GM04503 (cell line): Measurements from ENCODE around the gene TAF10.

Experiments
- DNase-seq: peaks from one replicate; pipeline ENCODE4 v3.0.0-alpha.2; 2012; ENCODE audit warnings: low read depth

The TAF10 gene

DNA sequence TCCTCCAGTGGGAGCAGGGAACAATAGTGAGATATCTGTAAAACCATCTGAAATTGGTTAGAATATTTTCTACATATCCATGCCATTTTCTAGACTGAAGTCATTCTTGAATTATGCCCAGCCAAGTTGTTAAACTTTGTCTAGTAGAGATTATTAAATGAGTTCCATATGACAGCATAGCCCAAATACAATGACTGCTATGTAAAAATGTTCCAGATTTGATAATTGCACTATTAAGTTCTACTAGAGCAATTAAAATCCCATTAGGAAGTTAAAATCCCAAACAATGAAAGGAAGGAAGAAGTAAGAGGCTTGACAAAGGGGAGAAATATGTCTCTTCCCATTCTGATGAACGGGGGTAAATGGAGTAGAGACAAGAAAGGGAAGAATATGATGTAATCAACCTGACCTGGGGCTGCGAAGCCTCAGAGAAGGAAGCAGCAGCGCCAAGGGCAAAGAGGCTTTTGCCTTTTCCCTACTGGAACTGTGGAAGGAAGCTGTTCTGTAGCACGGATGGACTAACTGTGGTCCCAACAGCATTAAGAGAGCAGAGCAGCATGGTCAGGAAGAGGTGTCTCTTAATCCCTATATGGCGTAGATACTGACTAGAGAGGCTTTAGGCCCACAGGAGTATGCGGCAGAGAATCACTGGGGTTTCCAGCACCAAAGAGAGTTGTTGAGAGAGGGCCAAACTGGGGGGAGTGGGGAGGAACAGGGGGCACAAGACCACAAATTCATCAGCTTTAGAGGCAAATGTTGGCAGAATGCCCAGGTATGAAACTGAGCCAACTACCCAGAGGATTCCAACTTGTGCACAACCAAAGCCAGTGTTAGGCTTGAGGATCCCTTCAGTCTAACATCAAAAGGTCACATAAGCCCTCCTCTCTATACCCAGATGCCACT, 35.3 kb downstream of the TAF10 start:
- DNase-seq, result peak; percentile 89

DNA sequence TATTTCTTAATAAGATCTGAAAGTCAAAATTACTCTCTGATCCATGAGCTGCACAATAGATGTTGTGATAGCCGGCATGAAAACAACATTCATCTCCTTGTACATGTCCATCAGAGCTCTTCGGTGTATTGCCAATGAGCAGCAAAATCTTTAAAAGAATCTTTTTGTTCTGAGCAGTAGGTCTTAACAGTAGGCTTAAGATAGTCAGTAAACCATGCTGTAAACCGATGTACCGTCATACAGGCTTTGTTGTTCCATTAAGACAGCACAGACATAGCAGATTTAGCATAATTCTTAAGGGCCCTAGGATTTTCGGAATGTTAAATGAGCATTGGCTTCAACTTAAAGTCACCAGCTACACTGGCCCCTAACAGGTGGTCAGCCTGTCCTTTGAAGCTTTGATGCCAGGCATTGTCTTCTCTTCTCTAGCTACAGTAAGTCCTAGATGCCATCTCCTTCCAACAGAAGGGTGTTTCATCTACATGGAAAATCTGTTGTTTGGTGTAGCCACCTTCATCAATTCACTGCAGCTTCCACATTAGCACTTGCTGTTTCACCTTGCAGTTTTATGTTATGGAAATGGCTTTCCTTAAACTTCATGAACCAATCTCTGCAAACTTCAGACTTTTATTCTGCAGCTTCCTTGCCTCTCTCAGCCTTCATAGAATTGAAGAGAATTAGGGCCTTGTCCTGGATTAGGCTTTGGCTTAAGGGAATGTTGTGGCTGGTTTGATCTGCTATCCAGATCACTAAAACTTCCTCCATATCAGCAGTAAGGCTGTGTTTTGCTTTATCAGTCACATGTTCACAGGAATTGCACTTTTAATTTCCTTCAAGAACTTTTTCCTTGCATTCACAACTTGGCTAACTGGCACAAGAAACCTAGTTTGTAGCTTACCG, 37.0 kb downstream of the TAF10 start:
- DNase-seq, result no peak

DNA sequence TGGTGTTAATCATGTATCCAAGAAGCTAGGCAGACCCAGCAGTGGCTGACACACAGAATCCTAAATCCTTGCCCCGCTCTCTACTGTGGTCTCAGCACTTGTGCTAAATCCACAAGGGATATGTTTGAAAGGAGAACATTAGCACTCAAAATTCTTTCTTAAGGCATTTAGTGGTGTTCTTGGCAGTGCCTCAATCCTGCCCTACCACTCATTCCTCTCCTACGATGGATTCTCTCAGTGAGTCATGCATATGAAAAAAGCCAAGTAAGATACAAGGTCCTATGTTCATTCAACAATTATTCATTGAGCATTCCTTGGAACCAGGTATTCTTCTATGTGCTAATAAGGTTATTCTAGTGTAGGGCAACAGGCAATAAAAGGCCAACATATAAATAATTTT, 39.8 kb downstream of the TAF10 start:
- DNase-seq, result peak; percentile 61

DNA sequence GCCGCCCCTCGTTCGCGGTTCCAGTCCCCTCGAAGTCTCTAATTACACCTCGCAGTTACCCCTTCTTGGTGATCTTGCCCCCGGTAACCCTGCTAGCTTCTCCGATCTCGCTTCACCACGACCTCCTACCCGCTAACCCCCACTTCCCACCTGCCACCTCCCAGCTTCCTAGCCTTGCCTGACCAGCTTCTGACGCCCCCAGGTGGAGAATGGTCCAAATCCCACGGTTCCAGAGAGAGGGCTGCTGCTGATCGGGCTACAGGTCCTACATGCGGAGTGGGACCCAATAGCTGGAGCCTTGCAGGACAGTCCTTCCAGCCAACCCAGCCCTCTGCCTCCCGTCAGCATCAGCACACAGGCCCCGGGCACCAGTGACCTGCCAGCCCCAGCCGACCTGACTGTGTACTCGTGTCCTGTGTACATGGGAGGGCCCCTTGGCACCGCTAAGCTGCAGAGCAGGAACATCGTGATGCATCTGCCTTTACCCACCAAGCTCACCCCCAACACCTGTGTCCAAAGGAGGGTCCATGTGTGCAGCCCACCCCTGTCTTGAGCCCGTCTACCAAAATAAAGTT, 40.5 kb downstream of the TAF10 start:
- DNase-seq, result no peak

DNA sequence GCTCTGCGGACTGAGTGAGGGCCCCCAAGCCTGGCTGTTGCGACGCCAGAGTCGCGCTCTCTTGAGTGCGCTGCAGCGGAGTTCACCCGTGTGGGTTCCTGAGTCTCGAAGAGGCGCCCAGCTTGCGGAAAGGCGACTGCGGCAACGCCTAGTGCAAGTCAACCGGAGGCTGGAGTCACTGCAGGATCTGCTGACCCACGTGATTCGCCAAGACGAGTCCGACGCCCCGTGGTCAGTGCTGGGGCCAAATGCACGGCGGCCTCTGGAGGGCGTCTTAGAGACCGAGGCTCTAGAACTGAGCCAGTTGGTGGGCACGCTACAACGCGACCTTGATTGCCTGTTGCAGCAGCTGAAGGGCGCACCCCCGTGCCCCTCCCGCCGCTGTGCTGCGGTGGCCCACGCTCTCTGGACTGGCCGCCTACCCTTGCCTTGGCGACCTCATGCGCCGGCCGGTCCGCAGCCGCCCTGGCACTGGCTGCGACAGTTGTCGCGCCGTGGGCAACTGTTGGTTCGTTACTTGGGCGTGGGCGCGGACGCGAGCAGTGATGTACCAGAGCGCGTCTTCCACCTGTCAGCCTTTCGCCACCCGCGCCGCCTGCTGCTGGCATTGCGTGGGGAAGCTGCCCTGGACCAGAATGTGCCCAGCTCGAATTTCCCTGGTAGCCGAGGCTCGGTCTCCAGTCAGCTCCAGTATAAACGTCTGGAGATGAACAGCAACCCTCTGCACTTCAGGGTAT, 41.2 kb downstream of the TAF10 start:
- no peak for DNase-seq

DNA sequence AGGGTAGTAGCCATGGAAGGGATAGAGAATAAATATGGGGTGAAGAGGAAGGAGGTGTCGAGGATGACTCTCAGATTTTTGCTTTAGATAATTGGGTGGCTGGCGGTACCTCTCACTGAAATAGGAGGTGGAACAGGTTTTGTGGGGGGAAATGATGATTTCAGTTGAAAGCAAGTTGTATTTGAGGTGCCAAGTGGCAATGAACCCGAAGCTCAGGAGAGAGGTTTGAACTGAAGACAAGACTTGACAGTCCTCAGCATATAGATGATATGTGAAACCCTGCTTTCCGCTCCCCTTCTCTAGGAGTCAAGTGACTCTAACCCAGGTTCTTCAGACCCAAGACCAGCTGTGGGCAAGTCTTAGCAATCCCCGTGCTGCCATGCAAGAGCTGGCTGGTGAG, 42.3 kb downstream of the TAF10 start:
- no peak for DNase-seq

DNA sequence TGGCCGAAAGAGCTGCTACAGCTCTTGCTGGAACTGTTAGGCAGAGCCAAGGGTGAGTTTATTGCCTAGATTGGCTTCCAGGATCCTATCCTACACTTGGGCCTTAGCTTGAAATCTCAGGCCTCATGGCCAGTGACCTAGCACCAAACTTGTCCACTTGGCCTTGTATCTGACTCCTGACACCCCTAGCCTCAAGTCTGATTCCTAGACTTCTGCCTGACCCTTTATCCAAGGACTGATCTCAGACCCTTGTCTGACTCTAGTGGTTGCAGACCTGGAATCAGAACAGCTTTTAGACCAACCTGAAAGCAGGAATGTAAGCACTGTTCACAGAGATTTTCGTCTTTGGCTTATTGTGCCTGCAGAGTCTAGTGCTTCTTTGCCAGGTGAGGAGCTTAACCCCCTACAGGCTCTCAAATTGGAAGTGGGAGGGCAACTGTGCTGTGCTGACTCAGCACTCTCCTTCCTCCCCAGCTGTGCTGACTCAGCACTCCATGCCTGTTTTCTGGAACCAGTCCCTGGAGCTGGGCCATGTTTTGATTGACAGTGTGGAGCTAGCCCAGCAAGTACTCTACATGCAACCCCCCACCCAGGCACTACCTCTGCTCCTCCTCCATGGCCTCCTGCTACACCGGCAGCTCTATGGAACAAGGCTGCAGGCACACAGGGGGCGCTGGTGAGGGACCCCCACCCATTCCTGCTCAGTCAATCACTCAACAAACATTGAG, 43.7 kb downstream of the TAF10 start:
- DNase-seq, result no peak

DNA sequence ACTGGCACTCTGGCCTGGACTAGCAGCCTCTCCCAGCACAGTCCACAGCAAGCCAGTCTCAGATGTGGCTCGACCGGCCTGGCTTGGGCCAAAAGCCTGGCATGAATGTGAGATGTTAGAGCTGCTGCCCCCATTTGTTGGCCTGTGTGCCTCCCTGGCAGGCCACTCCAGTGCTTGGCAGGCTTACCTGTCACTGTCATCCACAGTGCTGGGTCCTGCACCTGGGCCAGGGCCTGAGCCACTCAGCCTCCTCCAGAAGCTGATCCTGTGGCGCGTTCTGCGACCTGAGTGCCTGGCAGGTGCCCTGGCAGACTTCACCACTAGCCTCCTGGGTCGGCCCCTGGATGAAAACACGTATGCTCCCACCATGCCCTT, 44.7 kb downstream of the TAF10 start:
- no peak for DNase-seq

DNA sequence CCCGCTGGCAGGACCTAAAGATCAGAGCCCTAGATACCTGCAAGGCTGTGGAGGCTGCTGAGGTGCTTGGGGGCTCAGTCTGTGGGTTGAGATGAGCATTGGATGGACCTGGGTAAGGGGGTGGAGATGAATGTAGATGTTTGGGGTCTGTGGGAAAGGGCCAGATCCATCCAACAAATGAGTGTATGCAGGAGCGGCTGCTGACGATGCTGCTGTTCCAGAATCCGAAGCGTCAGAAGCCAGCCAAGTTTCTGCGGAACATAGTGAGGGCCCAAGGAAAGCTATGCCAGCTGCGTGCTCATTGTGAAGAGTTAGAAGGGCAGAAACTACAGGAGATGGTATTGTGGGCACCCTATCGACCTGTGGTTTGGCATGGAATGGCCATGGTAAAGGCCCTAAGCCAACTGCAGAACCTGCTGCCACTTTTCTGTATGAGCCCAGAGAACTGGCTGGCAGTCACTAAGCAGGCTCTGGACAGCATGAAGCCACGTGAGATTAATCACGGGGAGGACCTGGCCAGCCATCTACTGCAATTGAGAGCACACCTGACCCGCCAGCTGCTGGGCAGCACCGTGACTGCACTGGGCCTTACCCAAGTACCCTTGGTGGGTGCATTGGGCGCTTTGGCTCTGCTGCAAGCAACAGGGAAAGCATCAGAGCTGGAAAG, 45.2 kb downstream of the TAF10 start:
- DNase-seq, result no peak

DNA sequence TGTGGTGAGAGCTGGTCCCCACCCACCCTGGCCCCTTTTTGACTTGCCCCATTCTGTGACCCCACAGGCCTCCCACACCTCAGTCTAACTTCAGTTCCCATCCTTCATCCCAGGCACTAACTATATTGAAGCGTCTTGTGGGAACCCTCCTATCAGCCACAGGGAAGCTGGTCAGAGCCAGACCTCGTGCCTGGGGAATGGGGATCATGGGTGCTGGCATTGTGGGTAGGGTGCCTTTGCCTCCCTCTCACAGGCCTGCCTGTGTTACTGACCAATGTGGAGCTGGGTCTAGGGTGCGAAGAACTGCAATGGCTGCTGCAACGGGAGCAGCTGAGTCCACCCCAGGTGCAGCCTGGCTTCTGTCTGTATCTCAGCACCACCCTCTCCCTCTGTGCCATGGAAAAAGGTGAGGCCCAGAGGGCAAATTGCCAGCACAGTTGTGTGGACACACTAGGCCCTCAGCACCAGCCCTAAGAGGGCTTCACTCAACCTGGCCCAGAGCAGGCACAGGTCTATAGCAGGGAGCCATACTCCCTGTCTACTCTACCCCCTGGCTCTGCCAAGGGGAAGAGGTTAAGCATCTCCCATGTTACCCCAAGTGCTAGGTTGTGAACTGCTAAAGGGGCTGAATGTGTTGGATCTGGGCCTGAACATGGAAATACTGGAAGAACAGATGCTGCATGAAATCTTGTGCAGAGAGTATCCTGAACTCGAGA, 45.9 kb downstream of the TAF10 start:
- no peak for DNase-seq

DNA sequence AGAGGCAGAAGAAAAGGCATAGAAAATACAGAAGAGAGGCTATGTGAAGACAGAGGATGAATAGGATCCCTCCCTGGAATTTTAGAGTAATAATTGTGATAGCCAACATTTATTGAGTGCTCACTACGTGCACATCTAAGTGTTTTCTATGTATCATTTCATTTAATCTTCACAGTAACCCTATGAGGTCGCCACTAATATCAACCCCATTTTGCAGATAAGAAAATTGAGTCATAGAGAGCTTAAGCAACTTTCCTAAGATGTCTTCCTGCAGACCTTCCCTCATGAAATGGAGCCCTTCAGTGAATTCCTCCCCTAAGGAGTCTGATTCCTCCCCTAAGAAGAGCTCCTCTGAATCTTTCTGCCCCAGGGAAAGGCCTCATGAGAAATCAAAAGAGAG, 46.7 kb downstream of the TAF10 start:
- DNase-seq, result no peak

DNA sequence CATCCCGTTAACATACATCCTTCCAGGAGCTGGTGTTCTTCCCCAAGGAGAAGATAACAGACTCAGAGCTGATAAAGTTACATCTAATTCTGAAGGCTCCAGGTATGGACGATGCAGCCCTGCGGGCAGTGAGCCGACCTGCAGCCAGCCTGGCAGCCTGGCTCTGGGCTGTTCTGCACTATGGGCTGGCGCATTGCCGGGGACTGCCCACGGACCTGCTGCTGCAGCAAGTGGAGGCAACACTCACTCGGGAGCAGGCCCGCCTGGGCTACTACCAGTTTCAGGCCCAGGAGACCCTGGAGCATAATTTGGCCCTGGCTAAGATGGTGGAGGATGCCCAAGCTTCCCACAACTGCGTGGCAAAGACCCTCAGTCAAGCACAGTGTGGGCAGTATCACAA, 48.3 kb downstream of the TAF10 start:
- DNase-seq, result no peak

DNA sequence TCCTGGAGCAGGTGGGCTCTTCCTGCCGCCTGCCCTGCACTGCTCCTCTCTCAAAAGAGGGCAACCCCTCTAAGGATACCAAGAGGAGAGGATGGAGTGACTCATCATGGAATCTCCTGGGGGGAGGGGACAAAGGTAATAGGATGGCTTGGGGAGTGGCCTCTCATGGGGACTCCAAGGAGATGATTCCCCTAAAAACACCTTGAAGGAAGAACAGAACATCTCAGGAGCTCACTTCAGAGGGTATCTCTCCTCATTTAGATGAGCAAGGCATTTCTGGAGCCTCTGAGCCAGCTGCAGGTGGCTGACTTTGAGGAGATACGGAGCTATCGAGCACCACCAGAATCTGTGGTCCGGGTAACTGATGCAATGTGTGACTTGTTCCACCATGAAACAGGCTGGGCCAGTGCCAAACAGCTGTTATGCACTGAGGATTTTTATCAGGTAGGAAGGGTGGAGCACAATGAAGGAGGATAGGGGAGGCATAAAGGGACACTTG, 48.8 kb downstream of the TAF10 start:
- DNase-seq, result no peak

DNA sequence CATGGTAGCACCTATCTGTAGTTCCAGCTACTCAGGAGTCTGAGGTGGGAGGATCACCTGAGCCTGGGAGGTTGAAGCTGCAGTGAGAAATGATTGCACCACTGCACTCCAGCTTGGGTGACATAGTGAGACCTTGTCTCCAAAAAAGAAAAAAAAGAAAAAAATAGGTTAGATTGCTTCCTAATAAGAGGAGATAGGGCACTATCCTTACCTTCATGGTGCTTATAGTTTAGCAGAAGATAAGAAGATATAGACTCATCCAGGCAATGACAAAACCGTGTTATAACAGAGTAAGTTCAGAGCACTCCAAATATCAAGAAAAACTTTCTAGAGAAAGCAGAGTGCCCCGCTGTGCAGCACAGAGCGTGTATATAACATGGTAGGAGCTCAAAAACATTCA, 50.7 kb downstream of the TAF10 start:
- DNase-seq, result no peak
